Panc1 (cell line): Measurements from ENCODE around the gene ZNF195. TPM values are rescaled to one million over a fixed set of nuclear protein-coding genes. Genes with fewer than 3 reads are reported as not detected.
"Not testable (repeated sequence)": the region's sequence is repeated elsewhere in the genome, so short reads cannot be mapped to it uniquely, and the experiment has no call there.

Experiments
- ATAC-seq: fragments of 200-7000 bp; cut with Tn5 transposase; 2 replicates; pipeline ENCODE4 v1.9.1; 2020; ENCODE audit warnings: mild to moderate bottlenecking, moderate library complexity
- BruUV-seq: library from RNA; stranded (reverse); fragments of 400-500 nt; replicated peaks from 2 replicates; lab custom pipeline; 2021; lab: Mats Ljungman, UMichigan
- CTCF ChIA-PET: fragments of 300-600 bp; sonication (Branson Sonifier 250); formaldehyde crosslinking; loops from one replicate; lab custom pipeline; 2022; ENCODE audit warnings: antibody characterized with exemption; lab: Charles Lee
- POLR2A ChIA-PET: fragments of 300-600 bp; sonication (Branson Sonifier 250); formaldehyde crosslinking; loops from one replicate; lab custom pipeline; 2022; ENCODE audit warnings: antibody characterized with exemption; lab: Charles Lee
- DNase-seq: peaks from one replicate; pipeline ENCODE4 v3.0.0-alpha.2; 2010; ENCODE audit warnings: low read depth, low spot score
- H3K27ac ChIP-seq: 2 replicates; pipeline ENCODE4 v1.5.1; 2011; ENCODE audit warnings: mild to moderate bottlenecking, low read length, inconsistent platforms
- H3K27me3 ChIP-seq: fragments of 200-500 bp; sonication (Bioruptor generic); 2 replicates; pipeline ENCODE4 v1.6.0; 2014; ENCODE audit warnings: low read length, inconsistent platforms; ENCODE audit not compliant: control insufficient read depth, insufficient read depth
- H3K36me3 ChIP-seq: fragments of 200-500 bp; sonication (Bioruptor generic); 2 replicates; pipeline ENCODE4 v1.5.1; 2014; ENCODE audit warnings: inconsistent platforms, mild to moderate bottlenecking, low read length, moderate library complexity; ENCODE audit not compliant: control insufficient read depth, insufficient read depth
- H3K4me1 ChIP-seq: 2 replicates; pipeline ENCODE4 v1.5.1; 2011; ENCODE audit warnings: inconsistent platforms, mild to moderate bottlenecking, low read length, moderate library complexity; ENCODE audit not compliant: control insufficient read depth, insufficient read depth
- H3K4me3 ChIP-seq, 2 experiments: 2 replicates each; pipeline ENCODE4 v1.5.1; 2011 to 2012; ENCODE audit warnings: low read depth in 2 of 2, low read length in 2 of 2, mild to moderate bottlenecking in 2 of 2, inconsistent platforms in 1 of 2, moderate library complexity in 1 of 2
- H3K9me3 ChIP-seq: fragments of 200-500 bp; sonication (Bioruptor generic); 2 replicates; pipeline ENCODE4 v1.5.1; 2014; ENCODE audit warnings: low read depth, mild to moderate bottlenecking, inconsistent platforms, low read length, moderate library complexity; ENCODE audit not compliant: control insufficient read depth, insufficient read depth
- CTCF ChIP-seq: fragments of 450-650 bp; IDR thresholded peaks from 2 replicates; pipeline ENCODE4 v1.5.1; 2017; ENCODE audit warnings: mild to moderate bottlenecking
- in situ Hi-C: cut with HindIII; loops from 2 replicates; pipeline ENCODE4 v1.10.0; 2016; ENCODE audit warnings: low sequenced_read_pairs, low pct_unique_long_range_greater_than_20kb
- intact Hi-C: fragments of 100-400 bp; cut with micrococcal nuclease; formaldehyde crosslinking; loops from one replicate; pipeline ENCODE4 v1.10.0; 2022; ENCODE audit not compliant: unreplicated experiment
- total RNA-seq: library from RNA; stranded (reverse); gene quantifications from one replicate; pipeline ENCODE4 v1.2.1, GENCODE V29; 2021; ENCODE audit not compliant: unreplicated experiment

The ZNF195 gene
- total RNA-seq, 1 experiment from 2014 or later, result 79.0 TPM

GRCh38 chr11:3408722-3409121, 29.8 kb upstream of the ZNF195 start:
- ATAC-seq, POLR2A ChIA-PET, H3K27ac ChIP-seq, BruUV-seq, H3K9me3 ChIP-seq, H3K4me1 ChIP-seq, in situ Hi-C loops, H3K4me3 ChIP-seq, H3K36me3 ChIP-seq, H3K27me3 ChIP-seq: not testable (repeated sequence)
- TF ChIP-seq CTCF, result peak; percentile 100
- CTCF ChIA-PET, result interaction anchor here (0.6 to 3.3 kb wide), 12 partner anchors 26 to 454 kb away, joined by 3 to 32 read pairs (median 4); partner anchors contain the start of genes OSBPL5, STIM1 and ZNF195
- intact Hi-C loops, result loop anchor here (10.0 kb wide), 1 partner anchor 446 kb away; the partner anchor contains the start of gene STIM1
- DNase-seq, result peak; percentile 72

GRCh38 chr11:3408058-3408605, 29.2 kb upstream of the ZNF195 start:
- H3K4me3 ChIP-seq, H3K4me1 ChIP-seq, BruUV-seq, H3K27me3 ChIP-seq, POLR2A ChIA-PET, H3K9me3 ChIP-seq, in situ Hi-C loops, ATAC-seq, H3K36me3 ChIP-seq, DNase-seq, H3K27ac ChIP-seq: not testable (repeated sequence)
- CTCF ChIA-PET, result interaction anchor here (0.6 to 3.3 kb wide), 9 partner anchors 25 to 447 kb away, joined by 3 to 32 read pairs (median 5); partner anchors contain the start of genes STIM1 and ZNF195
- intact Hi-C loops, result loop anchor here (10.0 kb wide), 1 partner anchor 447 kb away; the partner anchor contains the start of gene STIM1

GRCh38 chr11:3406937-3407336, 28.0 kb upstream of the ZNF195 start:
- H3K36me3 ChIP-seq, H3K4me1 ChIP-seq, H3K4me3 ChIP-seq, H3K9me3 ChIP-seq, BruUV-seq, ATAC-seq, H3K27ac ChIP-seq, DNase-seq, in situ Hi-C loops, H3K27me3 ChIP-seq: not testable (repeated sequence)
- intact Hi-C loops, result loop anchor here (10.0 kb wide), 1 partner anchor 448 kb away; the partner anchor contains the start of gene STIM1
- ChIA-PET POLR2A (interaction anchor here (1.2 kb wide), 1 partner anchor 67 kb away, joined by 3 read pairs; no protein-coding TSS in a partner anchor), CTCF (interaction anchor here (3.3 kb wide), 1 partner anchor 66 kb away, joined by 32 read pairs; no protein-coding TSS in a partner anchor)

- POLR2A ChIA-PET, result interaction anchor here (1.2 kb wide), 1 partner anchor 66 kb away, joined by 3 read pairs; no protein-coding TSS in a partner anchor
- H3K36me3 ChIP-seq, ATAC-seq, BruUV-seq, H3K27me3 ChIP-seq, H3K4me3 ChIP-seq, in situ Hi-C loops, H3K9me3 ChIP-seq, H3K27ac ChIP-seq, DNase-seq, H3K4me1 ChIP-seq: not testable (repeated sequence)
- intact Hi-C loops, result loop anchor here (10.0 kb wide), 1 partner anchor 448 kb away; the partner anchor contains the start of gene STIM1
- CTCF ChIA-PET, result interaction anchor here (0.6 to 3.3 kb wide), 3 partner anchors 65 to 445 kb away, joined by 4 to 32 read pairs (median 7); no protein-coding TSS in a partner anchor
Observed at GRCh38 chr11:3406223-3406875, 27.4 kb upstream of the ZNF195 start.

- H3K9me3 ChIP-seq, DNase-seq, H3K4me3 ChIP-seq, H3K27ac ChIP-seq, H3K36me3 ChIP-seq, in situ Hi-C loops, H3K4me1 ChIP-seq, CTCF ChIA-PET, H3K27me3 ChIP-seq, POLR2A ChIA-PET, BruUV-seq, ATAC-seq: not testable (repeated sequence)
- intact Hi-C loops, result loop anchor here (10.0 kb wide), 1 partner anchor 450 kb away; the partner anchor contains the start of gene STIM1
Observed at GRCh38 chr11:3404076-3404925, 25.4 kb upstream of the ZNF195 start.

- H3K27me3 ChIP-seq, H3K27ac ChIP-seq, DNase-seq, CTCF ChIA-PET, H3K9me3 ChIP-seq, POLR2A ChIA-PET, H3K4me1 ChIP-seq, H3K36me3 ChIP-seq, ATAC-seq, in situ Hi-C loops, H3K4me3 ChIP-seq, BruUV-seq: not testable (repeated sequence)
- intact Hi-C loops, result loop anchor here (10.0 kb wide), 1 partner anchor 452 kb away; the partner anchor contains the start of gene STIM1
Observed at GRCh38 chr11:3402861-3403250, 23.9 kb upstream of the ZNF195 start.
